K562 (cell line): ENCODE measurements around the gene IFNA21.

Experiments used
- NR3C1 ChIP-seq: sonication (generic); formaldehyde crosslinking; IDR thresholded peaks from 2 replicates; pipeline ENCODE4 v1.8.1; 2022; ENCODE audit warnings: missing genetic modification reagents
- ZFX ChIP-seq: sonication (generic); formaldehyde crosslinking; IDR thresholded peaks from 2 replicates; pipeline ENCODE4 v1.8.0; 2022; ENCODE audit warnings: mild to moderate bottlenecking, missing genetic modification reagents, moderate library complexity

DNA sequence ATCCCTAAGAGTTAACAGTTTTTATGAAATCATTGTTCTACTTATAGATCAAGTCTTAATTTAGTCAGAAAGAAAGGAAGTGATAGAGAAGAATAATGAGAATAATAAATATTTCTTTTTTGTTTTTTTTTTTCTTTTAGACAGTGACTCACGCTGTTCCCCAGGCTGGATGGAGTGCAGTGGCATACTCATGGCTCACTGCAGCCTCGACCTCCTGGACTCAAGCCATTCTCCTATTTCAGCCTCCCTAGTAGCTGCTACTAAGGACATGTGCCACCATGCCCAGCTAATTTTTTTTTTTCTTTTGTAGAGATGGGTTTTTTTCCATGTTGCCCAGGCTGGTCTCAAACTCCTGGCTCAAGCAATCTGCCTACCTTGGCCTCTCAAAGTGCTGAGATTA, 11.0 kb downstream of the IFNA21 start:
- TF ChIP-seq ZFX (no peak), NR3C1 (CRISPR knock-in tag) (no peak)
